GM23338 (cell line): ENCODE measurements around the gene ADCK2. TPM values are rescaled to one million over a fixed set of nuclear protein-coding genes. Genes with fewer than 3 reads are reported as not detected.

Experiments
- ATAC-seq: fragments of 200-7000 bp; cut with Tn5 transposase; 3 replicates; pipeline ENCODE4 v1.9.1; 2020
- DNase-seq: peaks from one replicate; pipeline ENCODE4 v3.0.0-alpha.2; 2015; ENCODE audit warnings: low spot score
- H2AFZ ChIP-seq: fragments of 200-600 bp; sonication (generic); 2 replicates; pipeline ENCODE4 v1.8.0; 2016; ENCODE audit warnings: antibody characterized with exemption, mild to moderate bottlenecking, moderate library complexity
- H3F3A ChIP-seq: fragments of 200-600 bp; sonication (generic); replicated peaks from 2 replicates; pipeline ENCODE4 v1.8.0; 2017; ENCODE audit warnings: antibody characterized with exemption, mixed run types, low read depth
- H3K27ac ChIP-seq: fragments of 200-600 bp; sonication (generic); 2 replicates; pipeline ENCODE4 v1.6.1; 2016; ENCODE audit warnings: low read depth
- H3K27me3 ChIP-seq: fragments of 200-600 bp; sonication (generic); 2 replicates; pipeline ENCODE4 v1.8.0; 2016; ENCODE audit warnings: mild to moderate bottlenecking, mixed run types, moderate library complexity; ENCODE audit not compliant: insufficient read depth
- H3K36me3 ChIP-seq: fragments of 200-600 bp; sonication (generic); 2 replicates; pipeline ENCODE4 v1.8.0; 2016; ENCODE audit warnings: mild to moderate bottlenecking; ENCODE audit not compliant: insufficient read depth
- H3K4me1 ChIP-seq: fragments of 200-600 bp; sonication (generic); 2 replicates; pipeline ENCODE4 v1.8.0; 2016; ENCODE audit warnings: mild to moderate bottlenecking, moderate library complexity; ENCODE audit not compliant: insufficient read depth
- H3K4me2 ChIP-seq: fragments of 200-600 bp; sonication (generic); 2 replicates; pipeline ENCODE4 v1.7.1; 2017; ENCODE audit warnings: mixed run types
- H3K4me3 ChIP-seq: fragments of 200-600 bp; sonication (generic); 2 replicates; pipeline ENCODE4 v1.6.1; 2016; ENCODE audit warnings: mixed run types
- H3K79me2 ChIP-seq: fragments of 200-600 bp; sonication (generic); replicated peaks from 2 replicates; pipeline ENCODE4 v1.8.0; 2017; ENCODE audit warnings: mild to moderate bottlenecking; ENCODE audit not compliant: insufficient read depth
- H3K9me2 ChIP-seq: fragments of 200-600 bp; sonication (generic); 2 replicates; pipeline ENCODE4 v1.8.0; 2017; ENCODE audit not compliant: insufficient read depth
- H4K20me1 ChIP-seq: fragments of 200-600 bp; sonication (generic); replicated peaks from 2 replicates; pipeline ENCODE4 v1.8.0; 2017; ENCODE audit warnings: mild to moderate bottlenecking; ENCODE audit not compliant: insufficient read depth
- H3K27ac Mint-ChIP-seq: 2 replicates; pipeline ENCODE4 v1.8.0; 2020; ENCODE audit warnings: inconsistent platforms, mild to moderate bottlenecking, moderate library complexity, mixed read lengths
- H3K27me3 Mint-ChIP-seq: 3 replicates; pipeline ENCODE4 v1.8.0; 2022; ENCODE audit warnings: low read depth, mild to moderate bottlenecking, moderate library complexity, mixed read lengths, inconsistent platforms; ENCODE audit not compliant: insufficient read depth, poor library complexity
- H3K36me3 Mint-ChIP-seq: 3 replicates; pipeline ENCODE4 v1.8.0; 2021; ENCODE audit warnings: low read depth, mild to moderate bottlenecking, inconsistent platforms, moderate library complexity, mixed read lengths
- H3K4me1 Mint-ChIP-seq: 3 replicates; pipeline ENCODE4 v1.8.0; 2020; ENCODE audit warnings: mild to moderate bottlenecking, inconsistent platforms, mixed read lengths
- H3K4me3 Mint-ChIP-seq: 3 replicates; pipeline ENCODE4 v1.8.0; 2021; ENCODE audit warnings: moderate library complexity, mild to moderate bottlenecking, inconsistent platforms, mixed read lengths
- H3K9me3 Mint-ChIP-seq: 3 replicates; pipeline ENCODE4 v1.8.0; 2020; ENCODE audit warnings: moderate library complexity, mild to moderate bottlenecking, inconsistent platforms, mixed read lengths
- EZH2 ChIP-seq: fragments of 200-600 bp; sonication (generic); IDR thresholded peaks from one replicate; pipeline ENCODE4 v1.8.0; 2017; ENCODE audit warnings: antibody characterized with exemption, mild to moderate bottlenecking, low read depth; ENCODE audit not compliant: unreplicated experiment
- NANOG ChIP-seq: IDR thresholded peaks from 2 replicates; pipeline ENCODE4 v1.6.1; 2016; ENCODE audit warnings: antibody characterized with exemption, borderline replicate concordance
- REST ChIP-seq: IDR thresholded peaks from one replicate; pipeline ENCODE4 v1.6.1; 2018; ENCODE audit warnings: antibody characterized with exemption; ENCODE audit not compliant: unreplicated experiment
- STAT1 ChIP-seq: IDR thresholded peaks from one replicate; pipeline ENCODE4 v1.6.1; 2016; ENCODE audit warnings: antibody characterized with exemption; ENCODE audit not compliant: unreplicated experiment
- ZNF331 ChIP-seq: fragments of 250-450 bp; sonication (Bioruptor Pico); IDR thresholded peaks from 2 replicates; pipeline ENCODE4 v1.5.0; 2020; ENCODE audit warnings: low read depth, mild to moderate bottlenecking, moderate library complexity
- ZNF462 ChIP-seq: fragments of 250-450 bp; sonication (Bioruptor Pico); IDR thresholded peaks from 2 replicates; pipeline ENCODE4 v1.5.0; 2020; ENCODE audit warnings: mild to moderate bottlenecking, moderate library complexity
- polyA plus RNA-seq: library from polyadenylated mRNA; unstranded; fragments of >200 nt; fragmentation: Nextera tagmentation; extraction: Ambion mirVana; gene quantifications from 2 replicates; pipeline ENCODE4 v1.2.1, GENCODE V29; 2016
- total RNA-seq: library from RNA; depleted of rRNA; stranded (reverse); fragments of >200 nt; shearing (Covaris generic); gene quantifications from 2 replicates; pipeline ENCODE4 v1.2.3, GENCODE V29; 2014

ADCK2 gene
- total and polyA plus RNA-seq, 2 experiments from 2014 or later: 4.7 to 14.4 TPM

GRCh38 chr7:140686921-140687320 lies 14.2 kb downstream of the ADCK2 start (continued):
- TF ChIP-seq ZNF462 (CRISPR knock-in tag) (no peak), REST (no peak)

- H3K27me3 Mint-ChIP-seq: peaks cover 3% of the 10 kb centered on the region
- TF ChIP-seq ZNF462 (CRISPR knock-in tag): no peak
- TF ChIP-seq ZNF331 (CRISPR knock-in tag): no peak
- no peak for TF ChIP-seq EZH2
- no peak for TF ChIP-seq STAT1
- TF ChIP-seq NANOG: no peak
Measured at GRCh38 chr7:140688341-140688740, 15.6 kb downstream of the ADCK2 start.

More at GRCh38 chr7:140688341-140688740, 15.6 kb downstream of the ADCK2 start:
- DNase-seq: no peak
- Histone ChIP-seq H2AFZ (no peak overlapping the region), H3K27me3 (no peaks in the 10 kb centered on the region), H3K36me3 (no peaks in the 10 kb centered on the region), H3K27ac (no peak overlapping the region), H3K4me1 (no peaks in the 10 kb centered on the region), H3K79me2 (no peaks in the 10 kb centered on the region), H3K4me2 (no peak overlapping the region), H4K20me1 (no peaks in the 10 kb centered on the region), H3K9me2 (no peaks in the 10 kb centered on the region), H3K4me3 (no peak overlapping the region), H3F3A (no peaks in the 10 kb centered on the region)
- Mint-ChIP-seq H3K4me3 (no peak overlapping the region), H3K27ac (no peak overlapping the region), H3K36me3 (peaks cover 3% of the 10 kb centered on the region; the same call in 2 of the 3 replicates), H3K4me1 (no peaks in the 10 kb centered on the region; the same call in 1 of the 3 replicates), H3K9me3 (no peaks in the 10 kb centered on the region; the same call in 2 of the 3 replicates)
- no peak for ATAC-seq
